ENCODE data around the gene SPAG17.

DNA sequence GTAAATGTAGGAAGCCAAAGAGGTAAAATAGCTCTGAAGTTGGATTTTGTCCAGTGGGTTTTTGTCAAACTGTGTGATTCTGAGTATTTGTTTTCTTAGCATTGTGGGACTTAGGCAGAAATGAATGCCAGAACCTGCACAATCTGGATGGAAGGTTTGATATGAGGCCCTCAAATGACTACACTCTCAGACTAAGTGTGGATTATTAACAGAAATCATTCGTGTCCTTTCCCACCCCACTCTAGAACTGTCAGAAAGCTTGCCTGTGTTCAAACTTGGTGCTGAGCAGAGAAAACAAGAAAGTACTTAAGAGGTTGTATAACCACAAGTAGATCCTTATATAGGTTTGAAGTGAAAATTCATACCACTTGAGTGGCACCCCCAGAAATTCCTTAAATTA, 167.0 kb downstream of the SPAG17 start:
- no peak for TF ChIP-seq EP300 (IDR thresholded peaks at IDR 0.05)
- TF ChIP-seq, protein P1, sequence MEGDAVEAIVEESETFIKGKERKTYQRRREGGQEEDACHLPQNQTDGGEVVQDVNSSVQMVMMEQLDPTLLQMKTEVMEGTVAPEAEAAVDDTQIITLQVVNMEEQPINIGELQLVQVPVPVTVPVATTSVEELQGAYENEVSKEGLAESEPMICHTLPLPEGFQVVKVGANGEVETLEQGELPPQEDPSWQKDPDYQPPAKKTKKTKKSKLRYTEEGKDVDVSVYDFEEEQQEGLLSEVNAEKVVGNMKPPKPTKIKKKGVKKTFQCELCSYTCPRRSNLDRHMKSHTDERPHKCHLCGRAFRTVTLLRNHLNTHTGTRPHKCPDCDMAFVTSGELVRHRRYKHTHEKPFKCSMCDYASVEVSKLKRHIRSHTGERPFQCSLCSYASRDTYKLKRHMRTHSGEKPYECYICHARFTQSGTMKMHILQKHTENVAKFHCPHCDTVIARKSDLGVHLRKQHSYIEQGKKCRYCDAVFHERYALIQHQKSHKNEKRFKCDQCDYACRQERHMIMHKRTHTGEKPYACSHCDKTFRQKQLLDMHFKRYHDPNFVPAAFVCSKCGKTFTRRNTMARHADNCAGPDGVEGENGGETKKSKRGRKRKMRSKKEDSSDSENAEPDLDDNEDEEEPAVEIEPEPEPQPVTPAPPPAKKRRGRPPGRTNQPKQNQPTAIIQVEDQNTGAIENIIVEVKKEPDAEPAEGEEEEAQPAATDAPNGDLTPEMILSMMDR (IDR thresholded peaks at IDR 0.05): no peak
- TF ChIP-seq POLR2A (IDR thresholded peaks at IDR 0.05): no peak
